Glomerular endothelial cell (primary cell): Measurements from ENCODE around the gene NEUROG3. TPM values are rescaled to one million over a fixed set of nuclear protein-coding genes. Genes with fewer than 3 reads are reported as not detected.

Source experiments
- DNase-seq: peaks from one replicate; pipeline ENCODE4 v3.0.0-alpha.2; 2011; ENCODE audit warnings: low read depth, low spot score; ENCODE audit errors: extremely low read depth
- total RNA-seq: library from RNA; depleted of rRNA; stranded (reverse); fragments of >200 nt; gene quantifications from 2 replicates; pipeline ENCODE4 v1.2.3, GENCODE V29; 2015

NEUROG3 gene
- not detected in 2 replicates for total RNA-seq

- no peak for DNase-seq
These were observed at the start of gene NEUROG3 for GRCh38 chr10:69573056-69573806. Gene NEUROG3, minus strand, starts transcription at chr10:69573422. Its CDS starts 379 bp downstream, at chr10:69573043.

- DNase-seq, result no peak
These were observed 47.4 kb upstream of the NEUROG3 start for GRCh38 chr10:69620625-69621024.

- no peak for DNase-seq
These were observed 46.4 kb upstream of the NEUROG3 start for GRCh38 chr10:69619626-69620025.

- DNase-seq, result no peak
These were observed 45.5 kb upstream of the NEUROG3 start for GRCh38 chr10:69618746-69619145.

- no peak for DNase-seq
These were observed 43.1 kb upstream of the NEUROG3 start for GRCh38 chr10:69616358-69616757.

GRCh38 chr10:69614130-69614529 is 40.9 kb upstream of the NEUROG3 start:
- DNase-seq, result no peak

- DNase-seq, result no peak
These were observed 39.5 kb upstream of the NEUROG3 start for GRCh38 chr10:69612760-69613159.

- DNase-seq, result no peak
These were observed 35.9 kb upstream of the NEUROG3 start for GRCh38 chr10:69609077-69609476.

GRCh38 chr10:69600761-69601330 is 27.6 kb upstream of the NEUROG3 start:
- no peak for DNase-seq

- no peak for DNase-seq
These were observed 15.1 kb upstream of the NEUROG3 start for GRCh38 chr10:69588358-69588757.

- no peak for DNase-seq
These were observed 11.4 kb upstream of the NEUROG3 start for GRCh38 chr10:69584624-69585023.

- DNase-seq, result no peak
These were observed 9.9 kb upstream of the NEUROG3 start for GRCh38 chr10:69583106-69583505.

- DNase-seq, result no peak
These were observed 7.2 kb upstream of the NEUROG3 start for GRCh38 chr10:69580435-69580834.

- DNase-seq, result no peak
These were observed 6.3 kb upstream of the NEUROG3 start for GRCh38 chr10:69579464-69580060.

GRCh38 chr10:69578508-69578991 is 5.3 kb upstream of the NEUROG3 start:
- DNase-seq, result no peak

- DNase-seq, result no peak
These were observed 4.3 kb upstream of the NEUROG3 start for GRCh38 chr10:69577268-69578232.

- DNase-seq, result no peak
These were observed 3.3 kb upstream of the NEUROG3 start for GRCh38 chr10:69576334-69577011.

- DNase-seq, result no peak
These were observed 2.0 kb upstream of the NEUROG3 start for GRCh38 chr10:69575164-69575722.

- no peak for DNase-seq
These were observed 1.4 kb upstream of the NEUROG3 start for GRCh38 chr10:69574571-69574978.
